Measurements from ENCODE around the gene DGKB. TPM values are rescaled to one million over a fixed set of nuclear protein-coding genes. Genes with fewer than 3 reads are reported as not detected.

DGKB gene
- total and polyA plus RNA-seq, 2 donors from 2014 or later: 0.26 to 1.5 TPM

- Histone ChIP-seq H3K9ac (ENCODE audit: low read length in 3 of 3) (no peak overlapping the region), H3K27ac (ENCODE audit: low read depth in 2 of 2, low read length in 2 of 2) (no peak overlapping the region), H3K36me3 (ENCODE audit: control insufficient read depth in 2 of 3, insufficient read depth in 3 of 3, low read length in 3 of 3) (no peaks in the 10 kb centered on the region), H3K4me1 (ENCODE audit: control insufficient read depth in 2 of 3, insufficient read depth in 2 of 3, low read depth in 1 of 3, low read length in 3 of 3) (no peaks in the 10 kb centered on the region), H3K27me3 (ENCODE audit: control insufficient read depth, insufficient read depth, low read length) (no peaks in the 10 kb centered on the region), H3K4me3 (ENCODE audit: low read length in 3 of 3) (no peak overlapping the region), H3K9me3 (ENCODE audit: control insufficient read depth in 2 of 3, insufficient read depth in 1 of 3, low read length in 3 of 3) (no peaks in the 10 kb centered on the region)
- no peak for FAIRE-seq
- no peak for TF ChIP-seq CTCF (IDR thresholded peaks at IDR 0.05; ENCODE audit: borderline replicate concordance, extremely low read depth, insufficient read depth)
- intact Hi-C loops (cut with DNase I): no loop called here
- no peak for DNase-seq
Observed at GRCh38 chr7:14825912-14826311, 76.6 kb downstream of the DGKB start.

- Histone ChIP-seq H3K27me3 (ENCODE audit: control insufficient read depth, insufficient read depth, low read length) (no peaks in the 10 kb centered on the region), H3K9ac (ENCODE audit: low read length in 3 of 3) (no peak overlapping the region), H3K36me3 (ENCODE audit: control insufficient read depth in 2 of 3, insufficient read depth in 3 of 3, low read length in 3 of 3) (no peaks in the 10 kb centered on the region), H3K27ac (ENCODE audit: low read depth in 2 of 2, low read length in 2 of 2) (no peak overlapping the region), H3K4me3 (ENCODE audit: low read length in 3 of 3) (no peak overlapping the region), H3K4me1 (ENCODE audit: control insufficient read depth in 2 of 3, insufficient read depth in 2 of 3, low read depth in 1 of 3, low read length in 3 of 3) (no peaks in the 10 kb centered on the region), H3K9me3 (ENCODE audit: control insufficient read depth in 2 of 3, insufficient read depth in 1 of 3, low read length in 3 of 3) (no peaks in the 10 kb centered on the region)
- FAIRE-seq (no peak), DNase-seq (no peak)
- TF ChIP-seq CTCF (IDR thresholded peaks at IDR 0.05; ENCODE audit: borderline replicate concordance, extremely low read depth, insufficient read depth): no peak
- intact Hi-C loops (cut with DNase I): no loop called here
Observed at GRCh38 chr7:14822481-14822854, 80.1 kb downstream of the DGKB start.

- intact Hi-C loops (cut with DNase I): no loop called here
- DNase-seq (no peak), FAIRE-seq (no peak)
- Histone ChIP-seq H3K27ac (ENCODE audit: low read depth in 2 of 2, low read length in 2 of 2) (no peak overlapping the region), H3K36me3 (ENCODE audit: control insufficient read depth in 2 of 3, insufficient read depth in 3 of 3, low read length in 3 of 3) (no peaks in the 10 kb centered on the region), H3K9me3 (ENCODE audit: control insufficient read depth in 2 of 3, insufficient read depth in 1 of 3, low read length in 3 of 3) (no peaks in the 10 kb centered on the region), H3K4me1 (ENCODE audit: control insufficient read depth in 2 of 3, insufficient read depth in 2 of 3, low read depth in 1 of 3, low read length in 3 of 3) (no peaks in the 10 kb centered on the region), H3K9ac (ENCODE audit: low read length in 3 of 3) (no peak overlapping the region), H3K27me3 (ENCODE audit: control insufficient read depth, insufficient read depth, low read length) (no peaks in the 10 kb centered on the region), H3K4me3 (ENCODE audit: low read length in 3 of 3) (no peak overlapping the region)
- TF ChIP-seq CTCF (IDR thresholded peaks at IDR 0.05; ENCODE audit: borderline replicate concordance, extremely low read depth, insufficient read depth): no peak
Observed at GRCh38 chr7:14821757-14822480, 80.6 kb downstream of the DGKB start.

- Histone ChIP-seq H3K4me1 (ENCODE audit: control insufficient read depth in 2 of 3, insufficient read depth in 2 of 3, low read depth in 1 of 3, low read length in 3 of 3) (no peaks in the 10 kb centered on the region), H3K9ac (ENCODE audit: low read length in 3 of 3) (no peak overlapping the region), H3K36me3 (ENCODE audit: control insufficient read depth in 2 of 3, insufficient read depth in 3 of 3, low read length in 3 of 3) (no peaks in the 10 kb centered on the region), H3K4me3 (ENCODE audit: low read length in 3 of 3) (no peak overlapping the region), H3K27ac (ENCODE audit: low read depth in 2 of 2, low read length in 2 of 2) (no peak overlapping the region), H3K27me3 (ENCODE audit: control insufficient read depth, insufficient read depth, low read length) (no peaks in the 10 kb centered on the region), H3K9me3 (ENCODE audit: control insufficient read depth in 2 of 3, insufficient read depth in 1 of 3, low read length in 3 of 3) (no peaks in the 10 kb centered on the region)
- TF ChIP-seq CTCF (IDR thresholded peaks at IDR 0.05; ENCODE audit: borderline replicate concordance, extremely low read depth, insufficient read depth): no peak
- FAIRE-seq (no peak), DNase-seq (no peak)
- intact Hi-C loops (cut with DNase I): no loop called here
Observed at GRCh38 chr7:14818871-14819270, 83.7 kb downstream of the DGKB start.

Data from kidney (tissue), 14 donors.